ENCODE data around the gene ANKRD40CL. TPM values are rescaled to one million over a fixed set of nuclear protein-coding genes. Genes with fewer than 3 reads are reported as not detected.

The ANKRD40CL gene
- total and polyA plus RNA-seq, 9 of the 15 experiments (the other 6 are each of a cell fraction or from before 2014, with no cell fraction given), result not detected

GRCh38 chr17:50719144-50719923 lies 48.0 kb downstream of the ANKRD40CL start, which contains the start of gene LUC7L3 (continued):
- TF ChIP-seq HDAC2 (IDR thresholded peaks at IDR 0.05), result peak; percentile 32; the same call in 1 of the 2 replicates
- no peak for TF ChIP-seq EWSR1 (IDR thresholded peaks at IDR 0.05; ENCODE audit: borderline replicate concordance, low read depth, partially characterized antibody)
- TF ChIP-seq STAT6 (CRISPR knock-in tag; IDR thresholded peaks at IDR 0.05), result 0 out of 2 replicates have a peak, but pooled peaks have one; percentile 53
- TF ChIP-seq ZNF143 (CRISPR knock-in tag; IDR thresholded peaks at IDR 0.05), result peak; percentile 87
- no peak for TF ChIP-seq ZNF518B (CRISPR knock-in tag; IDR thresholded peaks at IDR 0.05)
- TF ChIP-seq ZNF217 (CRISPR knock-in tag; IDR thresholded peaks at IDR 0.05), result no peak
- TF ChIP-seq PHF20 (IDR thresholded peaks at IDR 0.05; ENCODE audit: partially characterized antibody), result peak; percentile 77
- TF ChIP-seq FOXJ3 (CRISPR knock-in tag; IDR thresholded peaks at IDR 0.05), result no peak
- TF ChIP-seq, protein P1, sequence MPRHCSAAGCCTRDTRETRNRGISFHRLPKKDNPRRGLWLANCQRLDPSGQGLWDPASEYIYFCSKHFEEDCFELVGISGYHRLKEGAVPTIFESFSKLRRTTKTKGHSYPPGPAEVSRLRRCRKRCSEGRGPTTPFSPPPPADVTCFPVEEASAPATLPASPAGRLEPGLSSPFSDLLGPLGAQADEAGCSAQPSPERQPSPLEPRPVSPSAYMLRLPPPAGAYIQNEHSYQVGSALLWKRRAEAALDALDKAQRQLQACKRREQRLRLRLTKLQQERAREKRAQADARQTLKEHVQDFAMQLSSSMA (CRISPR knock-in tag; IDR thresholded peaks at IDR 0.05), result peak; percentile 50; the same call in 1 of the 2 replicates
- peak; percentile 48 for TF ChIP-seq TEAD4 (IDR thresholded peaks at IDR 0.05; ENCODE audit: low read length)
- peak; percentile 90 for TF ChIP-seq TEAD4 (CRISPR knock-in tag; IDR thresholded peaks at IDR 0.05; ENCODE audit: borderline replicate concordance)
- no peak for TF ChIP-seq ZNF583 (CRISPR knock-in tag; IDR thresholded peaks at IDR 0.05)
- TF ChIP-seq SAFB2 (IDR thresholded peaks at IDR 0.05; ENCODE audit: borderline replicate concordance, low read depth, low read length, severe bottlenecking), result no peak
- TF ChIP-seq HDAC1 (IDR thresholded peaks at IDR 0.05), result peak in 1 of 2 experiments; percentile 85; a peak in 2 of 4 replicates
- TF ChIP-seq ARID3B (CRISPR knock-in tag; IDR thresholded peaks at IDR 0.05; ENCODE audit: borderline replicate concordance), result no peak
- TF ChIP-seq MAFF (IDR thresholded peaks at IDR 0.05; ENCODE audit: low read length), result no peak
- no peak for TF ChIP-seq ZNF224 (CRISPR knock-in tag; IDR thresholded peaks at IDR 0.05)
- TF ChIP-seq POLR2A (conservative IDR thresholded peaks at IDR 0.05), result peak; percentile 98
- TF ChIP-seq, protein P2, sequence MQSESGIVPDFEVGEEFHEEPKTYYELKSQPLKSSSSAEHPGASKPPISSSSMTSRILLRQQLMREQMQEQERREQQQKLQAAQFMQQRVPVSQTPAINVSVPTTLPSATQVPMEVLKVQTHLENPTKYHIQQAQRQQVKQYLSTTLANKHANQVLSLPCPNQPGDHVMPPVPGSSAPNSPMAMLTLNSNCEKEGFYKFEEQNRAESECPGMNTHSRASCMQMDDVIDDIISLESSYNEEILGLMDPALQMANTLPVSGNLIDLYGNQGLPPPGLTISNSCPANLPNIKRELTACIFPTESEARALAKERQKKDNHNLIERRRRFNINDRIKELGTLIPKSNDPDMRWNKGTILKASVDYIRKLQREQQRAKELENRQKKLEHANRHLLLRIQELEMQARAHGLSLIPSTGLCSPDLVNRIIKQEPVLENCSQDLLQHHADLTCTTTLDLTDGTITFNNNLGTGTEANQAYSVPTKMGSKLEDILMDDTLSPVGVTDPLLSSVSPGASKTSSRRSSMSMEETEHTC (IDR thresholded peaks at IDR 0.05), result no peak

Measured in K562 (cell line).